Measurements from ENCODE around the gene SLC9A8. TPM values are rescaled to one million over a fixed set of nuclear protein-coding genes. Genes with fewer than 3 reads are reported as not detected.

Gene SLC9A8
- total RNA-seq, 1 donor from 2014 or later: 9.4 TPM

GRCh38 chr20:49832632-49833327 lies 20.2 kb downstream of the SLC9A8 start:
- H3K36me3 ChIP-seq (ENCODE audit: control insufficient read depth, insufficient read depth, low read length): no peaks in the 10 kb centered on the region

DNA sequence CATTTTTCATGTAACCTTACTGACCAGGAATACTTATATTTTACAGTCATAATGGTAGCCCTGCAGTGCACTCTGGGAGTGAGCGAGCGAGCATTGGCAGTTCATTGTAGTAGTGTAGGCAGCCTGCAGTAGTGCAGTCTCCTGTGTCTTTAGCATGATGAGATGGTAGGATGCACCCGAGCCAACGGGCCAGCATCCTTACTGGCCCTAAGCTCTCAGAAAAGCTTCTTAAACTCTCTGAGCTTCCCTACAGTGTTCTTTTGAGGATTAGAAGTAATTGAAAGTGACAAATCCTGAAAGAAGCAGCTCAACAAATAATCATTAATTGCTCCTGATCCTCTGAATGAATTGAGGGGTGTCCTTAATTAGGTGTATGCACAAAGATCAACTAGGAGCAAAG lies 20.9 kb downstream of the SLC9A8 start:
- no peaks in the 10 kb centered on the region for H3K27me3 ChIP-seq (ENCODE audit: control insufficient read depth, insufficient read depth, low read length)
- no peaks in the 10 kb centered on the region for H3K36me3 ChIP-seq (ENCODE audit: control insufficient read depth, insufficient read depth, low read length)
- H3K4me3 ChIP-seq (ENCODE audit: low read depth, low read length): no peak overlapping the region
- DNase-seq (ENCODE audit: low read depth): no peak
- no peak for TF ChIP-seq CTCF (IDR thresholded peaks at IDR 0.05; ENCODE audit: insufficient read depth, low read length, poor library complexity, severe bottlenecking)

More at GRCh38 chr20:49832632-49833327, 20.2 kb downstream of the SLC9A8 start:
- no peak overlapping the region for H3K4me3 ChIP-seq (ENCODE audit: low read depth, low read length)
- no peak for DNase-seq (ENCODE audit: low read depth)
- no peaks in the 10 kb centered on the region for H3K27me3 ChIP-seq (ENCODE audit: control insufficient read depth, insufficient read depth, low read length)
- TF ChIP-seq CTCF (IDR thresholded peaks at IDR 0.05; ENCODE audit: insufficient read depth, low read length, poor library complexity, severe bottlenecking): no peak

DNA sequence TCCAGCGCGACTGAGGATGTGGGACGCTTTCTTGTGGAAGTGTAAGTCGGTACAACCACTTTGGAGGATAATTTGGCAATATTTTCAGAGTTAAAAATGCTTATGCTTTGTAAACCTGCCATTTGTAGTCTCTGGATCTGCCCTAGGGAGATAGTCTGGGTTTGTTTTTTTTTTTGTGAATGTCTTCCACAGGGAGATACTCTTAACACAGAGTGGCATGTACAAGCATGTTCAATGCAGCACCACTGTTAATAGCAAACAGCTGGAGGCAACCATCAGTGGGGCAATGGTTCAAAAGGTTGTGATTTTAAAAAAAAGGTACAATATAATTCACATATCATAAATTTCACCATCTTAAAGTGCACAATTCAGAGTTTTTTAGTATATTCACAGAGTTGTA lies 22.4 kb downstream of the SLC9A8 start:
- H3K36me3 ChIP-seq (ENCODE audit: control insufficient read depth, insufficient read depth, low read length): no peaks in the 10 kb centered on the region
- DNase-seq (ENCODE audit: low read depth): no peak
- no peak overlapping the region for H3K4me3 ChIP-seq (ENCODE audit: low read depth, low read length)
- no peaks in the 10 kb centered on the region for H3K27me3 ChIP-seq (ENCODE audit: control insufficient read depth, insufficient read depth, low read length)
- TF ChIP-seq CTCF (IDR thresholded peaks at IDR 0.05; ENCODE audit: insufficient read depth, low read length, poor library complexity, severe bottlenecking): no peak

DNA sequence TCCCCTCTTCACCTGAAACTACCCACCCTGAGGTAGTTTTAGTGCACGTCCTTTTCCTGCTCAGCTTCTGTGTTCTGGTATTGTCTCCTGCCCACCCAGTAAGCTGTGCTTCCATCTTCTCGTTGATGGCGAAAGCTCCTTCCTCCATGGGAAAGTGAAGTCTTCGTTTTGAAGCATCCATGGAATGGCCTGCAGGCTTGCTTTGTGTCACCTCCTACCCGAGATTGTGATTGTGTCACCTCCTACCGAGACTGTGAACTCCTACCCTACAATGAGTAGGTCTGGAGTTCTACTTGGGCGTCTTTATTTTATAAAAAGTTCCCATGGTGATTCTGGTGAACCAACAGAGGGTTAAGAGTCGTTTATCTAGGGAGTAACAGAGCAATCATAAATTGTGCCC lies 25.9 kb downstream of the SLC9A8 start:
- TF ChIP-seq CTCF (IDR thresholded peaks at IDR 0.05; ENCODE audit: insufficient read depth, low read length, poor library complexity, severe bottlenecking): no peak
- no peak overlapping the region for H3K4me3 ChIP-seq (ENCODE audit: low read depth, low read length)
- no peak for DNase-seq (ENCODE audit: low read depth)
- H3K36me3 ChIP-seq (ENCODE audit: control insufficient read depth, insufficient read depth, low read length): no peaks in the 10 kb centered on the region
- H3K27me3 ChIP-seq (ENCODE audit: control insufficient read depth, insufficient read depth, low read length): no peaks in the 10 kb centered on the region

- no peaks in the 10 kb centered on the region for H3K36me3 ChIP-seq (ENCODE audit: control insufficient read depth, insufficient read depth, low read length)
- no peaks in the 10 kb centered on the region for H3K27me3 ChIP-seq (ENCODE audit: control insufficient read depth, insufficient read depth, low read length)
- H3K4me3 ChIP-seq (ENCODE audit: low read depth, low read length): no peak overlapping the region
- TF ChIP-seq CTCF (IDR thresholded peaks at IDR 0.05; ENCODE audit: insufficient read depth, low read length, poor library complexity, severe bottlenecking): no peak
- DNase-seq (ENCODE audit: low read depth): no peak
Measured at GRCh38 chr20:49843139-49843538, 30.5 kb downstream of the SLC9A8 start.
